ENCODE data around the gene SLC9A3. TPM values are rescaled to one million over a fixed set of nuclear protein-coding genes. Genes with fewer than 3 reads are reported as not detected.

The SLC9A3 gene
- total RNA-seq, 1 experiment from 2014 or later: 0.85 TPM

GRCh38 chr5:434443-435146 lies 89.7 kb downstream of the SLC9A3 start:
- Histone ChIP-seq H3K4me2 (ENCODE audit: insufficient read depth, insufficient read length, low read length) (no peak overlapping the region), H3K27ac (ENCODE audit: insufficient read length, low read depth, low read length) (no peak overlapping the region), H3K9ac (ENCODE audit: extremely low read depth, insufficient read length, low read length) (no peak overlapping the region), H3K4ac (ENCODE audit: low read depth, low read length) (no peak overlapping the region), H3T11ph (ENCODE audit: low read length) (no peak overlapping the region), H4K5ac (ENCODE audit: insufficient read length, low read depth, low read length) (no peak overlapping the region), H2BK15ac (ENCODE audit: low read depth, low read length) (no peak overlapping the region), H3K79me2 (ENCODE audit: insufficient read depth, low read length) (no peaks in the 10 kb centered on the region), H3K4me1 (ENCODE audit: insufficient read depth, low read length) (no peaks in the 10 kb centered on the region), H3K23me2 (ENCODE audit: insufficient read length, low read depth, low read length, poor library complexity, severe bottlenecking) (no peaks in the 10 kb centered on the region), H4K8ac (replicated peaks; ENCODE audit: insufficient read length, low read depth, low read length) (no peak overlapping the region), H3K23ac (ENCODE audit: insufficient read length, low read depth, low read length) (no peak overlapping the region), H2BK20ac (ENCODE audit: low read depth, low read length, poor library complexity, severe bottlenecking) (no peak overlapping the region), H3K14ac (ENCODE audit: insufficient read depth, low read length) (no peak overlapping the region; the same call in 1 of the 2 replicates), H2BK12ac (ENCODE audit: insufficient read length, low read depth, low read length) (no peak overlapping the region), H4K91ac (ENCODE audit: insufficient read length, low read depth, low read length) (no peak overlapping the region), H3K9me3 (ENCODE audit: control insufficient read depth, low read depth, low read length) (no peaks in the 10 kb centered on the region), H2AK5ac (ENCODE audit: insufficient read length, low read length) (no peak overlapping the region), H3K27me3 (ENCODE audit: insufficient read depth, low read length) (no peaks in the 10 kb centered on the region), H2BK5ac (ENCODE audit: insufficient read length, low read length) (no peak overlapping the region), H2BK120ac (ENCODE audit: low read depth, low read length, poor library complexity, severe bottlenecking) (no peak overlapping the region), H3K18ac (ENCODE audit: insufficient read length, low read depth, low read length) (no peak overlapping the region), H3K56ac (ENCODE audit: insufficient read length, low read depth, low read length) (no peak overlapping the region), H2AFZ (ENCODE audit: low read length) (no peak overlapping the region), H4K20me1 (ENCODE audit: control insufficient read depth, insufficient read depth, insufficient read length) (no peaks in the 10 kb centered on the region), H3K79me1 (ENCODE audit: insufficient read depth, low read depth, low read length, poor library complexity, severe bottlenecking) (no peaks in the 10 kb centered on the region)
- H3K27me3 Mint-ChIP-seq (ENCODE audit: low read depth): peaks cover 17% of the 10 kb centered on the region
- H3K36me3 Mint-ChIP-seq (ENCODE audit: insufficient read depth in 1 of 3, low read depth in 3 of 3): no peaks in the 10 kb centered on the region; a peak in 1 of 7 replicates
- no peak for DNase-seq
- WGBS (ENCODE audit: extremely low coverage, insufficient read length, low lambda C conversion rate): no CpG with 5 or more reads among the region's 26 CpGs
- H3K27ac Mint-ChIP-seq: no peak overlapping the region; a peak in 1 of 7 replicates
- H3K9me3 Mint-ChIP-seq: no peaks in the 10 kb centered on the region
- H3K4me1 Mint-ChIP-seq: peaks cover 0 to 2% of the 10 kb centered on the region in 2 experiments; a peak in 2 of 4 replicates
- TF ChIP-seq, protein P1, sequence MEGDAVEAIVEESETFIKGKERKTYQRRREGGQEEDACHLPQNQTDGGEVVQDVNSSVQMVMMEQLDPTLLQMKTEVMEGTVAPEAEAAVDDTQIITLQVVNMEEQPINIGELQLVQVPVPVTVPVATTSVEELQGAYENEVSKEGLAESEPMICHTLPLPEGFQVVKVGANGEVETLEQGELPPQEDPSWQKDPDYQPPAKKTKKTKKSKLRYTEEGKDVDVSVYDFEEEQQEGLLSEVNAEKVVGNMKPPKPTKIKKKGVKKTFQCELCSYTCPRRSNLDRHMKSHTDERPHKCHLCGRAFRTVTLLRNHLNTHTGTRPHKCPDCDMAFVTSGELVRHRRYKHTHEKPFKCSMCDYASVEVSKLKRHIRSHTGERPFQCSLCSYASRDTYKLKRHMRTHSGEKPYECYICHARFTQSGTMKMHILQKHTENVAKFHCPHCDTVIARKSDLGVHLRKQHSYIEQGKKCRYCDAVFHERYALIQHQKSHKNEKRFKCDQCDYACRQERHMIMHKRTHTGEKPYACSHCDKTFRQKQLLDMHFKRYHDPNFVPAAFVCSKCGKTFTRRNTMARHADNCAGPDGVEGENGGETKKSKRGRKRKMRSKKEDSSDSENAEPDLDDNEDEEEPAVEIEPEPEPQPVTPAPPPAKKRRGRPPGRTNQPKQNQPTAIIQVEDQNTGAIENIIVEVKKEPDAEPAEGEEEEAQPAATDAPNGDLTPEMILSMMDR (conservative IDR thresholded peaks at IDR 0.05): no peak
- no peak overlapping the region for H3K4me3 Mint-ChIP-seq

Measured in H9 (cell line).